ENCODE measurements around the gene CPSF3. TPM values are rescaled to one million over a fixed set of nuclear protein-coding genes. Genes with fewer than 3 reads are reported as not detected.

Gene CPSF3
- total RNA-seq, 1 experiment from 2014 or later = 61.5 TPM

DNA sequence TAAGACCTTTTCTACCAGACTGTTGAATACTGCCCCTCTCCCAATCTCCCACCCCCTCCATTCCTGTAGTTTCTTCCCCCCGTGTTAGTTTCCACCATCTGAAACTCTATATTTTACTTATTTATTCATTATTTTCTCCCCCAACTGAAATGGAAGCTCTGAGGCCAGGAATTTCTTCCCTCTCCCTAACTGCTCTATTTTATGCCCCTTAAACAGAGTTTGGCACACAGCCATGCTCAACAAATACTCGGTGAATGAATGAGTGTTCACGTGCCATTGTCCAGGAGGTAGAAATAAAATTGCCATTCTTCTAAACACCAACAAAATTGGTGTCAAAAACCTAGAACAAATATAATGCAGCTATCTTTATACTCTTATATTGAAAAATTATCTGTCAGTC lies 5.7 kb upstream of the CPSF3 start:
- Histone ChIP-seq H3K4me2 (no peak overlapping the region), H3K4me3 (no peak overlapping the region), H4K20me1 (ENCODE audit: insufficient read depth) (peaks cover 4% of the 10 kb centered on the region; the same call in 1 of the 2 replicates), H3K9me3 (ENCODE audit: insufficient read depth, low read depth) (no peaks in the 10 kb centered on the region), H3K36me3 (ENCODE audit: low read depth) (0 out of 2 replicates have a peak, but pooled peaks cover 3% of the 10 kb centered on the region), H3K27me3 (ENCODE audit: insufficient read depth, low read depth) (no peaks in the 10 kb centered on the region), H3F3A (ENCODE audit: insufficient read depth, low read depth) (no peaks in the 10 kb centered on the region; the same call in 1 of the 2 replicates), H2AFZ (no peak overlapping the region), H3K27ac (no peak overlapping the region), H3K79me2 (ENCODE audit: low read depth) (peaks cover 56% of the 10 kb centered on the region), H3K4me1 (replicated peaks; ENCODE audit: insufficient read depth) (peaks cover 9% of the 10 kb centered on the region), H3K9me2 (ENCODE audit: insufficient read depth) (no peaks in the 10 kb centered on the region)
- no peak for DNase-seq
- ChIA-PET CTCF (interaction anchor here (0.6 kb wide), 2 partner anchors 27 to 33 kb away, joined by 10 to 11 read pairs; no protein-coding TSS in a partner anchor), POLR2A (ENCODE audit: unreplicated experiment) (no interaction called here)
- TF ChIP-seq, protein P1, sequence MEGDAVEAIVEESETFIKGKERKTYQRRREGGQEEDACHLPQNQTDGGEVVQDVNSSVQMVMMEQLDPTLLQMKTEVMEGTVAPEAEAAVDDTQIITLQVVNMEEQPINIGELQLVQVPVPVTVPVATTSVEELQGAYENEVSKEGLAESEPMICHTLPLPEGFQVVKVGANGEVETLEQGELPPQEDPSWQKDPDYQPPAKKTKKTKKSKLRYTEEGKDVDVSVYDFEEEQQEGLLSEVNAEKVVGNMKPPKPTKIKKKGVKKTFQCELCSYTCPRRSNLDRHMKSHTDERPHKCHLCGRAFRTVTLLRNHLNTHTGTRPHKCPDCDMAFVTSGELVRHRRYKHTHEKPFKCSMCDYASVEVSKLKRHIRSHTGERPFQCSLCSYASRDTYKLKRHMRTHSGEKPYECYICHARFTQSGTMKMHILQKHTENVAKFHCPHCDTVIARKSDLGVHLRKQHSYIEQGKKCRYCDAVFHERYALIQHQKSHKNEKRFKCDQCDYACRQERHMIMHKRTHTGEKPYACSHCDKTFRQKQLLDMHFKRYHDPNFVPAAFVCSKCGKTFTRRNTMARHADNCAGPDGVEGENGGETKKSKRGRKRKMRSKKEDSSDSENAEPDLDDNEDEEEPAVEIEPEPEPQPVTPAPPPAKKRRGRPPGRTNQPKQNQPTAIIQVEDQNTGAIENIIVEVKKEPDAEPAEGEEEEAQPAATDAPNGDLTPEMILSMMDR (conservative IDR thresholded peaks at IDR 0.05) = no peak
- no peak for TF ChIP-seq EZH2 (IDR thresholded peaks at IDR 0.05; ENCODE audit: low read depth)
- no TSS peak for BruUV-seq (replicated peaks)
- intact Hi-C loops (cut with micrococcal nuclease; ENCODE audit: unreplicated experiment) = no loop called here

DNA sequence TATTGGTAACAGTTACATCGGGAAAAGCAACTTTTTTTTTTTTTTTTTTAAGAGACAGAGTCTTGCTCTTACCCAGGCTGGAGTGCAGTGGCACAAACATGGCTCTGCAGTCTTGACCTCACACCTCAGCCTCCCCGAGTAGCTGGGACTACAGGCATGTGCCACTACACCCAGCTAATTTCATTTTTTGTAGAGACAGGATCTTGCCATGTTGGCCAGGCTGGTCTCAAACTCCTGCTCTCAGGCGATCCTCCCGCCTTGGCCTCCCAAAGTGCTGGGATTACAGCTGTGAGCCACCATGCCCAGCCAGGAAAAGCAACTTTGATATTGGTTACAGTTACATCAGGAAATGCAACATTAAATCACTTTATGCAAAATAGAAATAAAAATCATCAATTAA lies 4.7 kb upstream of the CPSF3 start:
- no TSS peak for BruUV-seq (replicated peaks)
- CTCF ChIA-PET = no interaction called here
- intact Hi-C loops (cut with micrococcal nuclease; ENCODE audit: unreplicated experiment) = no loop called here
- no peaks in the 10 kb centered on the region for H3K27me3 ChIP-seq (ENCODE audit: insufficient read depth, low read depth)
- no peak for TF ChIP-seq EZH2 (IDR thresholded peaks at IDR 0.05; ENCODE audit: low read depth)
- TF ChIP-seq, protein P1 (conservative IDR thresholded peaks at IDR 0.05) = no peak
- H3K27ac ChIP-seq = no peak overlapping the region
- no peak overlapping the region for H3K4me2 ChIP-seq
- H3K36me3 ChIP-seq (ENCODE audit: low read depth) = 0 out of 2 replicates have a peak, but pooled peaks cover 3% of the 10 kb centered on the region
- H3K9me3 ChIP-seq (ENCODE audit: insufficient read depth, low read depth) = no peaks in the 10 kb centered on the region
- H3F3A ChIP-seq (ENCODE audit: insufficient read depth, low read depth) = no peaks in the 10 kb centered on the region
- no peak for DNase-seq
- H3K79me2 ChIP-seq (ENCODE audit: low read depth) = peaks cover 60% of the 10 kb centered on the region
- H3K4me3 ChIP-seq = no peak overlapping the region
- H3K9me2 ChIP-seq (ENCODE audit: insufficient read depth) = no peaks in the 10 kb centered on the region
- H2AFZ ChIP-seq = no peak overlapping the region
- POLR2A ChIA-PET (ENCODE audit: unreplicated experiment) = no interaction called here
- H4K20me1 ChIP-seq (ENCODE audit: insufficient read depth) = peaks cover 4% of the 10 kb centered on the region; the same call in 1 of the 2 replicates
- peaks cover 9% of the 10 kb centered on the region for H3K4me1 ChIP-seq (replicated peaks; ENCODE audit: insufficient read depth)

DNA sequence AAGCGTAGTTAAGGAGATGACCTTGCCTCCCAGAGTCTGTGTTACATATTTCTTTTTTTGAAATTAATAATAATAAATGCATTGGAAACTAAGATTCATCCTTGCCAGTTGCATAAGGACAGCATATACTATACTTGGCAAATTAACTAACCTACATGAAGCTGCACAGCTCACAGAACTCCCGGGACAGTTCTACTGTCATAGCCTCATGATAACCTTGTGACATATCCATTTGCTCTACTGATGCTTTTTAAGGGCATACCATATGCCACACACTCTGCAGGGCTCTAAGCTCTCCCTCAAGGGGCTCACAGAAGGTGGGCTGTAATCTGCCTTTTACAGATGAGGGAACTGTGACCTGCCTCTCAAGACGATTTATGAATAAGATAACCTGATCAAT lies 3.9 kb upstream of the CPSF3 start:
- H3K36me3 ChIP-seq (ENCODE audit: low read depth) = no peaks in the 10 kb centered on the region
- ChIA-PET POLR2A (ENCODE audit: unreplicated experiment) (no interaction called here), CTCF (no interaction called here)
- H2AFZ ChIP-seq = no peak overlapping the region
- no peaks in the 10 kb centered on the region for H3K27me3 ChIP-seq (ENCODE audit: insufficient read depth, low read depth)
- TF ChIP-seq EZH2 (IDR thresholded peaks at IDR 0.05; ENCODE audit: low read depth) = no peak
- H3K4me2 ChIP-seq = no peak overlapping the region
- peaks cover 68% of the 10 kb centered on the region for H3K79me2 ChIP-seq (ENCODE audit: low read depth)
- no peaks in the 10 kb centered on the region for H3K9me3 ChIP-seq (ENCODE audit: insufficient read depth, low read depth)
- intact Hi-C loops (cut with micrococcal nuclease; ENCODE audit: unreplicated experiment) = no loop called here
- no peaks in the 10 kb centered on the region for H3F3A ChIP-seq (ENCODE audit: insufficient read depth, low read depth)
- H3K9me2 ChIP-seq (ENCODE audit: insufficient read depth) = no peaks in the 10 kb centered on the region
- H3K4me1 ChIP-seq (replicated peaks; ENCODE audit: insufficient read depth) = peaks cover 12% of the 10 kb centered on the region
- H4K20me1 ChIP-seq (ENCODE audit: insufficient read depth) = peaks cover 4% of the 10 kb centered on the region; the same call in 1 of the 2 replicates
- BruUV-seq (replicated peaks) = no TSS peak
- H3K27ac ChIP-seq = no peak overlapping the region
- DNase-seq = no peak
- H3K4me3 ChIP-seq = no peak overlapping the region

DNA sequence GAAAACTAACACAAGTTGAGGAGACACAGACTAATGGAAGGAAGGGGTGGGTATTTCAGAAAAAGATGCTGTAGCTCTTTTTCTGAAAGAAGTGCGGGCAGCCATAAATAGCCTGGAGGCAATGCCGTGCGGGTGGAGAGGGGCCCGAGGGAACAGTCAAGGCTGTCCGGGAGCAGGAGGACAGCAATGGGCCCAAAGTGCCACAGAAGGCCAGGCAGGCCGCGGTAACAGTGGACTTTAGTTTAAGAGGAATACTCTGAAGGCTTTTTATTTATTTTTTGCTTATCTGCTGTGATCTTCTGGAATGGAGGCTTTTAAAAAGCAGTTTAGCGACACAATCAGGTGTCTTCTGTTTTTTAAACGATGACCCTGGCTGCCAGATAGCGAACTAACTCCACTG lies 3.0 kb upstream of the CPSF3 start:
- no peaks in the 10 kb centered on the region for H3F3A ChIP-seq (ENCODE audit: insufficient read depth, low read depth)
- DNase-seq = no peak
- TF ChIP-seq EZH2 (IDR thresholded peaks at IDR 0.05; ENCODE audit: low read depth) = no peak
- TF ChIP-seq, protein P1 (conservative IDR thresholded peaks at IDR 0.05) = no peak
- H3K27ac ChIP-seq = no peak overlapping the region
- no peaks in the 10 kb centered on the region for H3K36me3 ChIP-seq (ENCODE audit: low read depth)
- H3K4me2 ChIP-seq = no peak overlapping the region
- H2AFZ ChIP-seq = no peak overlapping the region
- no TSS peak for BruUV-seq (replicated peaks)
- CTCF ChIA-PET = no interaction called here
- POLR2A ChIA-PET (ENCODE audit: unreplicated experiment) = no interaction called here
- H3K27me3 ChIP-seq (ENCODE audit: insufficient read depth, low read depth) = no peaks in the 10 kb centered on the region
- no peak overlapping the region for H3K4me3 ChIP-seq
- H3K79me2 ChIP-seq (ENCODE audit: low read depth) = peaks cover 76% of the 10 kb centered on the region
- H3K9me2 ChIP-seq (ENCODE audit: insufficient read depth) = no peaks in the 10 kb centered on the region
- intact Hi-C loops (cut with micrococcal nuclease; ENCODE audit: unreplicated experiment) = loop anchor here (5.0 kb wide), 3 partner anchors 83 to 1027 kb away; partner anchors contain the start of gene ODC1
- peaks cover 22% of the 10 kb centered on the region for H3K4me1 ChIP-seq (replicated peaks; ENCODE audit: insufficient read depth)
- no peaks in the 10 kb centered on the region for H3K9me3 ChIP-seq (ENCODE audit: insufficient read depth, low read depth)
- H4K20me1 ChIP-seq (ENCODE audit: insufficient read depth) = peaks cover 4% of the 10 kb centered on the region; the same call in 1 of the 2 replicates
